MM.1S (cell line): Measurements from ENCODE around the gene CUL3.

ENCODE experiments used
- DNase-seq: peaks from one replicate; pipeline ENCODE4 v3.0.0-alpha.2; 2015
- H2AFZ ChIP-seq: fragments of 300-600 bp; sonication (generic); 2 replicates; pipeline ENCODE4 v1.6.0; 2016; ENCODE audit warnings: antibody characterized with exemption, low read length
- H3F3A ChIP-seq: fragments of 300-600 bp; sonication (generic); 2 replicates; pipeline ENCODE4 v1.6.1; 2016; ENCODE audit warnings: mild to moderate bottlenecking, antibody characterized with exemption, low read length, moderate library complexity, mixed read lengths; ENCODE audit not compliant: insufficient read depth
- H3K27ac ChIP-seq: fragments of 300-600 bp; sonication (generic); 2 replicates; pipeline ENCODE4 v1.5.1; 2016; ENCODE audit warnings: mild to moderate bottlenecking, low read length
- H3K27me3 ChIP-seq: fragments of 300-600 bp; sonication (generic); replicated peaks from 2 replicates; pipeline ENCODE4 v1.6.0; 2016; ENCODE audit warnings: low read length; ENCODE audit not compliant: insufficient read depth
- H3K36me3 ChIP-seq: fragments of 300-600 bp; sonication (generic); replicated peaks from 2 replicates; pipeline ENCODE4 v1.6.1; 2016; ENCODE audit warnings: mild to moderate bottlenecking, low read length, mixed read lengths; ENCODE audit not compliant: insufficient read depth
- H3K4me1 ChIP-seq: fragments of 300-600 bp; sonication (generic); 2 replicates; pipeline ENCODE4 v1.6.1; 2016; ENCODE audit warnings: low read length, mixed read lengths
- H3K4me2 ChIP-seq: fragments of 300-600 bp; sonication (generic); 2 replicates; pipeline ENCODE4 v1.6.0; 2016; ENCODE audit warnings: low read depth, low read length
- H3K4me3 ChIP-seq: fragments of 300-600 bp; sonication (generic); 2 replicates; pipeline ENCODE4 v1.5.1; 2016; ENCODE audit warnings: low read length, mixed read lengths
- H3K79me2 ChIP-seq: fragments of 300-600 bp; sonication (generic); 2 replicates; pipeline ENCODE4 v1.6.1; 2016; ENCODE audit warnings: mixed run types, low read length, mixed read lengths
- H3K9ac ChIP-seq: fragments of 300-600 bp; sonication (generic); 2 replicates; pipeline ENCODE4 v1.6.1; 2016; ENCODE audit warnings: low read length, mixed read lengths
- H3K9me2 ChIP-seq: fragments of 300-600 bp; sonication (generic); replicated peaks from 2 replicates; pipeline ENCODE4 v1.6.1; 2016; ENCODE audit warnings: mild to moderate bottlenecking, low read length, mixed read lengths; ENCODE audit not compliant: insufficient read depth
- H3K9me3 ChIP-seq: fragments of 300-600 bp; sonication (generic); replicated peaks from 2 replicates; pipeline ENCODE4 v1.6.1; 2016; ENCODE audit warnings: mild to moderate bottlenecking, low read length, mixed read lengths; ENCODE audit not compliant: insufficient read depth
- H4K20me1 ChIP-seq: fragments of 300-600 bp; sonication (generic); 2 replicates; pipeline ENCODE4 v1.6.1; 2016; ENCODE audit warnings: mild to moderate bottlenecking, low read length, moderate library complexity, mixed read lengths; ENCODE audit not compliant: insufficient read depth
- CTCF ChIP-seq: fragments of 300-600 bp; sonication (generic); IDR thresholded peaks from 2 replicates; pipeline ENCODE4 v1.5.1; 2016; ENCODE audit warnings: antibody characterized with exemption, low read length, mixed read lengths
- EZH2 ChIP-seq: fragments of 300-600 bp; sonication (generic); optimal IDR thresholded peaks from 2 replicates; pipeline ENCODE3; 2017; ENCODE audit warnings: low read depth, mild to moderate bottlenecking, antibody characterized with exemption, low read length, mixed read lengths
- EZH2phosphoT487 ChIP-seq: fragments of 300-600 bp; sonication (generic); IDR thresholded peaks from 2 replicates; pipeline ENCODE4 v1.6.1; 2018; ENCODE audit warnings: antibody characterized with exemption, low read length

The CUL3 gene

GRCh38 chr2:224513991-224514390, 71.2 kb downstream of the CUL3 start:
- Histone ChIP-seq H3K9ac (no peak overlapping the region), H3F3A (no peaks in the 10 kb centered on the region), H3K79me2 (peaks cover 53% of the 10 kb centered on the region), H3K27me3 (no peaks in the 10 kb centered on the region), H3K4me2 (no peak overlapping the region), H3K36me3 (no peaks in the 10 kb centered on the region; the same call in 1 of the 2 replicates), H4K20me1 (peaks cover 10% of the 10 kb centered on the region), H3K9me3 (no peaks in the 10 kb centered on the region), H3K27ac (no peak overlapping the region), H3K4me3 (no peak overlapping the region), H2AFZ (no peak overlapping the region), H3K9me2 (no peaks in the 10 kb centered on the region), H3K4me1 (peaks cover 11% of the 10 kb centered on the region)
- TF ChIP-seq EZH2phosphoT487 (no peak), CTCF (no peak)
- DNase-seq = no peak

GRCh38 chr2:224507789-224508188, 77.4 kb downstream of the CUL3 start:
- Histone ChIP-seq H3K4me1 (no peaks in the 10 kb centered on the region), H3K4me2 (no peak overlapping the region), H3K4me3 (no peak overlapping the region), H2AFZ (no peak overlapping the region), H3K9ac (no peak overlapping the region), H3K27ac (no peak overlapping the region), H3F3A (no peaks in the 10 kb centered on the region), H4K20me1 (no peaks in the 10 kb centered on the region), H3K79me2 (no peaks in the 10 kb centered on the region; the same call in 1 of the 2 replicates), H3K9me2 (no peaks in the 10 kb centered on the region), H3K36me3 (no peaks in the 10 kb centered on the region; the same call in 1 of the 2 replicates), H3K27me3 (no peaks in the 10 kb centered on the region), H3K9me3 (no peaks in the 10 kb centered on the region)
- TF ChIP-seq CTCF (no peak), EZH2phosphoT487 (no peak), EZH2 (no peak)
- DNase-seq = no peak

DNA sequence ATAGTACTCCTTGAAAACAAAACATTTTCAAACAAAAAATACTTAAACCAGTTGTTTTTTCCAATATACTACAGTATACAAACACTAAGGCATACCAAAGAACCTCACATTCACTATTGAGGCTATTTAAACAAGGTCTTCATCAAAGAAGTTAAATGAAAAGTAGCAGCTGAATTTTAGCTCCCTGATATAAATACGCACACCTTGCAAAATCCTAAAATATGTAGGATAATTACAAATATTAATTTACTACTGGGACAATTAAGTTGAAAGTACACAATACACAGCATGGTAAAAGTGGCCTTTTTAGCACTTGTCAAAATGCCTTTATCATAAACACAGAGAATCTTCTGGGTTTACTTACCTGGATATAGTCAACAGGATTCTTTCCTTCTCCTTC, 78.7 kb downstream of the CUL3 start:
- no peak for TF ChIP-seq EZH2phosphoT487
- no peak overlapping the region for H3K4me3 ChIP-seq

DNA sequence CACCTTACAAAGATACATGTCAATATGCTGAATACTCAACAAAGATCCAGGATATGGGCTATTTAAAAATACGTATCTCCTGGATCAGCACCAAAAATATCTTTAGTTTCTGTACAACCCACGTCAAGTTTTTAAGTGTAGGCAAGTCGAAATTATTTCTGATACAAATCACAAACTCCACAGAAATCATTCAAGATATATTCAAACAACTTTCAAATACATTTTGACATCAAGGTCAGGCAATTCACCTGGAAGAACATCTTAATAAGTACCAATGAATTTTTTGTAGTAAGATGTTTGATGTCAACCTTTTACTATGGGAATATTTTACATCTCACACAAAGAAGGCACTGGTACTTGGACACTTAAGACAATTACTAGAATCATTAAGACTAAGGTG, 86.2 kb downstream of the CUL3 start:
- Histone ChIP-seq H4K20me1 (no peaks in the 10 kb centered on the region; the same call in 1 of the 2 replicates), H2AFZ (no peak overlapping the region), H3K9me2 (no peaks in the 10 kb centered on the region), H3K9ac (no peak overlapping the region), H3K4me3 (no peak overlapping the region), H3F3A (no peaks in the 10 kb centered on the region), H3K4me1 (no peaks in the 10 kb centered on the region), H3K27me3 (no peaks in the 10 kb centered on the region), H3K27ac (no peak overlapping the region), H3K4me2 (no peak overlapping the region), H3K36me3 (no peaks in the 10 kb centered on the region; the same call in 1 of the 2 replicates), H3K79me2 (no peaks in the 10 kb centered on the region), H3K9me3 (no peaks in the 10 kb centered on the region)
- TF ChIP-seq EZH2 = no peak
- no peak for TF ChIP-seq CTCF
- TF ChIP-seq EZH2phosphoT487 = no peak
- no peak for DNase-seq

More for the DNA sequence above, 78.7 kb downstream of the CUL3 start:
- Histone ChIP-seq H3K9me2 (no peaks in the 10 kb centered on the region), H3K36me3 (no peaks in the 10 kb centered on the region; the same call in 1 of the 2 replicates), H3F3A (no peaks in the 10 kb centered on the region), H3K27ac (no peak overlapping the region), H3K27me3 (no peaks in the 10 kb centered on the region), H3K9me3 (no peaks in the 10 kb centered on the region), H3K79me2 (no peaks in the 10 kb centered on the region; the same call in 1 of the 2 replicates), H2AFZ (no peak overlapping the region), H3K4me1 (no peaks in the 10 kb centered on the region), H3K9ac (no peak overlapping the region), H4K20me1 (no peaks in the 10 kb centered on the region), H3K4me2 (no peak overlapping the region)
- DNase-seq = no peak
